Mucosa of rectum (tissue), 2 donors: ENCODE measurements around the gene CLCN4.

Experiments
- H3K27ac ChIP-seq, 2 donors: one replicate each; pipeline ENCODE4 v1.7.0; 2013; ENCODE audit warnings: inconsistent platforms in 2 of 2, low read depth in 2 of 2, low read length in 2 of 2
- H3K27me3 ChIP-seq, 2 donors: one replicate each; pipeline ENCODE4 v1.7.0; 2013; ENCODE audit warnings: low read length in 2 of 2; ENCODE audit not compliant: control insufficient read depth in 2 of 2, insufficient read depth in 2 of 2
- H3K36me3 ChIP-seq, 2 donors: one replicate each; pipeline ENCODE4 v1.7.0; 2013; ENCODE audit warnings: low read length in 2 of 2; ENCODE audit not compliant: control insufficient read depth in 2 of 2, insufficient read depth in 2 of 2
- H3K4me1 ChIP-seq, 2 donors: one replicate each; pipeline ENCODE4 v1.7.0; 2013; ENCODE audit warnings: low read length in 2 of 2, mild to moderate bottlenecking in 1 of 2; ENCODE audit not compliant: control insufficient read depth in 2 of 2, insufficient read depth in 2 of 2
- H3K4me3 ChIP-seq, 2 donors: one replicate each; pipeline ENCODE4 v1.7.0; 2013; ENCODE audit warnings: low read length in 2 of 2
- H3K9ac ChIP-seq, 2 donors: one replicate each; pipeline ENCODE4 v1.7.0; 2013; ENCODE audit warnings: low read length in 2 of 2, low read depth in 1 of 2, mild to moderate bottlenecking in 1 of 2
- H3K9me3 ChIP-seq, 2 donors: one replicate each; pipeline ENCODE4 v1.7.0; 2013; ENCODE audit warnings: low read length in 2 of 2; ENCODE audit not compliant: control insufficient read depth in 2 of 2
- donor health status: healthy.
- donor health status: Normal muscosa, but diverticular disease.

CLCN4 gene

DNA sequence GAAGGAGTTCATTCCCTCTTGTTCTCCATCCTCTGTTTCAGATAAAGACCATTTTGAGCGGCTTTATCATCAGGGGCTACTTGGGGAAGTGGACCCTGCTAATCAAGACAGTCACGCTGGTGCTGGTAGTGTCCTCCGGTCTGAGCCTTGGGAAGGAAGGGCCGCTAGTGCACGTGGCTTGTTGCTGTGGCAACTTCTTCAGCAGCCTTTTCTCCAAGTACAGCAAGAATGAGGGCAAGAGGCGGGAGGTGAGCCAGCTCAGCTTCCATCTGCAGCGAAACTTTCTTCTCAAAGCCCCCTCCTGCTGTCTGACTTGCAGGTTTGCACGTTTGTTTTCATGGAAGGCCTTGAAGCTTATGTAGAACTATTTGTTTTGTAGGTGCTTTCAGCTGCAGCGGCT lies 49.5 kb downstream of the CLCN4 start:
- Histone ChIP-seq H3K27ac (no peak overlapping the region), H3K9me3 (no peaks in the 10 kb centered on the region), H3K27me3 (peaks cover 0 to 5% of the 10 kb centered on the region in 2 donors), H3K9ac (no peak overlapping the region), H3K36me3 (no peaks in the 10 kb centered on the region), H3K4me1 (no peaks in the 10 kb centered on the region), H3K4me3 (no peak overlapping the region)

DNA sequence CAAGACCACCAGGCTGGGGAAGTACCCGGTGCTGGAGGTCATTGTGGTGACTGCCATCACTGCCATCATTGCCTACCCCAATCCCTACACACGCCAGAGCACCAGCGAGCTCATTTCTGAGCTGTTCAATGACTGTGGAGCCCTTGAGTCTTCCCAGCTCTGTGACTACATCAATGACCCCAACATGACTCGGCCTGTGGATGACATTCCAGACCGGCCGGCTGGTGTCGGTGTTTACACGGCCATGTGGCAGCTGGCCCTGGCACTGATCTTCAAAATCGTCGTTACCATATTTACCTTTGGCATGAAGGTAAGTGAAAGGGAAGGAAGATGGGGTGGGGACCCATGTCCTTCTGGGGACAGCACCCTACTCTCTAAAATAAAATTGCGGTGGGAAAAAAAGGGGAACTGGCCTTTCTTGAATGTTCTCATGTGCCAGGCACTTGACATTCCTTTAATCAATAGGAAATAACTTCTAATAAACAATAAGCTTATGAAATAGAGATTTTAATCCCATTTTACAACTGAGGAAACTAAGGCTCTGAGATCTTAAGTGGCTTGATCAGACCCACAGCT lies 51.6 kb downstream of the CLCN4 start:
- H3K27me3 ChIP-seq, result peaks cover 0 to 5% of the 10 kb centered on the region in 2 donors
- no peak overlapping the region for H3K27ac ChIP-seq
- no peaks in the 10 kb centered on the region for H3K4me1 ChIP-seq
- no peaks in the 10 kb centered on the region for H3K36me3 ChIP-seq
- H3K9ac ChIP-seq, result no peak overlapping the region
- H3K9me3 ChIP-seq, result no peaks in the 10 kb centered on the region
- no peak overlapping the region for H3K4me3 ChIP-seq

DNA sequence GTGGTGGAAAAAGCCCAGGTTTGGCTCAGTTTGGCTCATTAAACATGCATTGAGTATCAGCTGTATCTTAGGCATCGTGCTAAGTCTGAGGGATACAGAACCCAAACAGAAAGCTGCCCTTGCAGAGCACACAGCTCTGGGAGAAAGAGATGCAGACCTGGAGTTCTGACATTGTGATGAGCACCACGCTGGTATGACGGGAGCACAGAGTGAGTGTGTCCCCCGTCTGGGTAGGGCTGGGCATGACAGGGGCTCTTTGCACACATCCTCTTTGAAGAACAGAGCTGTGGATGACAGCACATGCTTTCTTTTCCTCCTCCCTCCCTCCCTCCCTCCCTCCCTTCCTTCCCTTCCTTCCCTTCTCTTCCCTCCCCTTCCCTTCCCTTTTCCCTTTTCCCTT lies 52.2 kb downstream of the CLCN4 start:
- Histone ChIP-seq H3K27me3 (peaks cover 0 to 5% of the 10 kb centered on the region in 2 donors), H3K27ac (no peak overlapping the region), H3K9ac (no peak overlapping the region), H3K4me3 (no peak overlapping the region), H3K36me3 (no peaks in the 10 kb centered on the region), H3K4me1 (no peaks in the 10 kb centered on the region), H3K9me3 (no peaks in the 10 kb centered on the region)

DNA sequence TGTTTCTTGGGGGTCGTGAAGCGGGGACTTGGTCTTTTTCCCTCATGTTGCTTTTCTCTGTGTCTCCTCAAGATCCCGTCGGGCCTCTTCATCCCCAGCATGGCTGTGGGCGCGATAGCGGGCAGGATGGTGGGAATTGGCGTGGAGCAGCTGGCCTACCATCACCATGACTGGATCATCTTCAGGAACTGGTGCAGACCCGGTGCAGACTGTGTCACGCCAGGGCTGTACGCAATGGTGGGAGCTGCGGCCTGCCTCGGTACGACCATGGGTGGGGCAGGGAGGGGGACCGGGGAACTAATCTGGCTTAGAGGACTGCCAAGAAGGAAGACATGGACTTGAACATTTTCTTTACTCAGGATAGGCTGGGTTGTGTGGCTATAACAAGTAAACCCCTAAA lies 55.6 kb downstream of the CLCN4 start:
- Histone ChIP-seq H3K4me3 (no peak overlapping the region), H3K36me3 (no peaks in the 10 kb centered on the region), H3K9ac (no peak overlapping the region), H3K27me3 (peaks cover 0 to 5% of the 10 kb centered on the region in 2 donors), H3K4me1 (no peaks in the 10 kb centered on the region), H3K9me3 (no peaks in the 10 kb centered on the region), H3K27ac (no peak overlapping the region)

DNA sequence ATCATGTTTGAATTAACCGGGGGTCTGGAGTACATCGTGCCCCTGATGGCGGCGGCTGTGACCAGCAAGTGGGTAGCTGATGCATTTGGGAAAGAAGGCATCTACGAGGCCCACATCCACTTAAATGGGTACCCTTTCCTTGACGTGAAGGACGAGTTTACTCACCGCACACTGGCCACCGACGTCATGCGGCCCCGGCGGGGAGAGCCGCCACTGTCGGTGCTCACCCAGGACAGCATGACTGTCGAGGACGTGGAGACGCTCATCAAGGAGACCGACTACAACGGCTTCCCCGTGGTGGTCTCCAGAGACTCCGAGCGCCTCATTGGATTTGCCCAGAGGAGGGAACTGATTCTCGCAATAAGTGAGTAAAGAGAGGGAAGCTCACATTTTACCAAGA lies 56.9 kb downstream of the CLCN4 start:
- Histone ChIP-seq H3K4me1 (no peaks in the 10 kb centered on the region), H3K9ac (no peak overlapping the region), H3K27me3 (peaks cover 0 to 2% of the 10 kb centered on the region in 2 donors), H3K36me3 (no peaks in the 10 kb centered on the region), H3K27ac (no peak overlapping the region), H3K4me3 (no peak overlapping the region), H3K9me3 (no peaks in the 10 kb centered on the region)

DNA sequence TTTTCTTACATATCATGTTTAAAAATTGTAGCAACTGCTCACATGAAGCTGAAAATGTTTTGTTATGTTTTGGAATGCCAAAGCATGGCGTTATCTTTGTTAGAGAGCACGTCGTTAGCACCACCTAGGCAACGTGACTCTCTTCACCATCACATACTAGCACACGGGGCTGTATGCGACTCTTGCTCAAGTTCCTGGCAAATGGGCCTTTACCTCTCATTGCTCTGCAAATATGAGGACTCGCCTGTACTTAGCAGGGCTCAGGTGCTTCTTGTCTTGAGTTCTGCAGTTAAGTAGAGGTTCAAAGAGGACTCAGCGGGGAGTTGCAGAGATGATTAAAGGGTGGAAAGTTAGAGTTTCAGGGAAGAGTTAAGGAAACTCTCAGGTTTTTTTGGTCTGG lies 59.4 kb downstream of the CLCN4 start:
- Histone ChIP-seq H3K27me3 (no peaks in the 10 kb centered on the region), H3K36me3 (no peaks in the 10 kb centered on the region), H3K4me3 (no peak overlapping the region)

DNA sequence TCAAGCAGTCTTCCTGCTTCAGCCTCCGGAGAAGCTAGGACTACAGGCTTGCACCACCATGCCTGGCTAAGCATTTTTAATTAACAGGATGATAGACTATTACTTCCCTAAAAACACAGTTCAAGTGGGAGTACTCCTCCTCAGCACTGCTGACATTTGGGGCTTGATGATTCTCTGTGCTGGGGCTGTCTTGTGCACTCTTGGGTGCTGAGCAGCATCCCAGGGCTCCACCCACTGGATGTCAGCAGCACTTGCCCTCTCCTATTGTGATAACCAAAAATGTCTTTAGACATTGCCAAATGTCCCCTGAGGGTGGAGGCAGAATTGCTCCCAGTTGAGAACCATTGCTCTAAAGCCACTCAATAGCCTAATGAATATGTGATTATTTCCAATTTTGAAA lies 60.4 kb downstream of the CLCN4 start:
- H3K27me3 ChIP-seq, result no peaks in the 10 kb centered on the region
- no peak overlapping the region for H3K4me3 ChIP-seq
- no peak overlapping the region for H3K9ac ChIP-seq
- no peaks in the 10 kb centered on the region for H3K36me3 ChIP-seq
- no peaks in the 10 kb centered on the region for H3K4me1 ChIP-seq
- no peak overlapping the region for H3K27ac ChIP-seq
- H3K9me3 ChIP-seq, result no peaks in the 10 kb centered on the region

More for the DNA sequence above, 59.4 kb downstream of the CLCN4 start:
- H3K4me1 ChIP-seq, result no peaks in the 10 kb centered on the region
- no peak overlapping the region for H3K9ac ChIP-seq
- no peaks in the 10 kb centered on the region for H3K9me3 ChIP-seq
- no peak overlapping the region for H3K27ac ChIP-seq

DNA sequence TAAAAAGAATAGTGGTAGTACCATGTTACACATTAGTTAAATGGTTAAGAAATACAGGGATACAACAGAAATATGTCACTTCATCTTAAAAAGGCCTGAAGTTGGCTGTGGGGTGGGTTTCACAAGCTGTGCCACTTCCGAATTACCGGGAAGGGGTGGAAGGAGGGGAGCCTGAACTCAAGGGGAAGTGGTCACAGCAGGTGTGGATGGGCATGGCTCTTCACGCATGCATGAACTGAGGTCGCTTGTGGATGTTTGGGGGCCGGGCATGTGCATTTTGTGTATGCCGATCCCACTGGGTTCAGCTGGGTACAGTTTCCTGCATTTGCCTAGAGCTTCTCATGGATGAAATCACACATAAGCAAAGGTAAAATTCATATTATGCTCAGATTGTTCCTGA lies 64.9 kb downstream of the CLCN4 start:
- Histone ChIP-seq H3K9me3 (no peaks in the 10 kb centered on the region), H3K4me3 (no peak overlapping the region), H3K27ac (no peak overlapping the region), H3K9ac (no peak overlapping the region), H3K36me3 (no peaks in the 10 kb centered on the region), H3K4me1 (no peaks in the 10 kb centered on the region), H3K27me3 (peaks cover 0 to 2% of the 10 kb centered on the region in 2 donors)

DNA sequence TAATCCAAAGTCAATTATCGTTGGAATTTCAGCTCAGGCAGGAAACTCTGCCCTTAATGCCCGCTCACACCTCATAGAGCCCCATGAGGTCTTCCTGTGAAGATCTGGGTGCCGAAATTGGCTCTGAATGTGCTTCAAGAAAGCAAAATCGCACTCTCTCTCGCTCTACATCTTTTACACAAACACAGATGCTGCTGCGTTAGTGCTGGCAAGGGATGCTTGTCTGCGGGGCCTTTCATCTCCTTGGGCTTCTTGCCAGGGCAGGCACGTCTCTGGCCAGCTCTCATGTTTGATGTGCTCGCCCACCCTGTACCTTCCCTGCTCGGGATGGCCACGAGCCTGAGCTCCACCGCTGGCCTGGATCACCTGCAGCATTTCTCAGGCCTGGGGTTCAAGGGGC lies 66.5 kb downstream of the CLCN4 start:
- no peaks in the 10 kb centered on the region for H3K36me3 ChIP-seq
- H3K4me1 ChIP-seq, result no peaks in the 10 kb centered on the region
- H3K4me3 ChIP-seq, result no peak overlapping the region
- H3K27me3 ChIP-seq, result peaks cover 0 to 2% of the 10 kb centered on the region in 2 donors
- H3K9me3 ChIP-seq, result no peaks in the 10 kb centered on the region
- H3K9ac ChIP-seq, result no peak overlapping the region
- no peak overlapping the region for H3K27ac ChIP-seq

DNA sequence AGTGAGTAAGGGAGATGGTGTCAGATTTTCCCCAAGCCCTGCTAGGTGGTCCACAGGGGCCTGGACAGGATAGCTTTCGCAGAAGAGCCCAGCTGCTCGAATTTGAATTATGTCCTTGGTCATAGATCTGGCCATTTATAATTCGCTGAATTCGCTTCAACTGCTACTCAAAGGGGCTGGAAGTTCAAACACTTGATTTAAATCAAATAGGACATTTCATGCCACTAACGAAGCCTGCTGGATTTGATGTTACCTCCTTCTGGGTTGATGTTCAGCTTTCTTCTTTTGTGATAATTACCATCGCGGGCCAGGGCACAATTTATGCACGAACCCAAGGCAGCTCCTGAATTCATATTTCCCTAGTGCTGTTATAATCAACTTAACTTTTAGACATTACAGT lies 67.0 kb downstream of the CLCN4 start:
- H3K4me1 ChIP-seq, result no peaks in the 10 kb centered on the region
- no peak overlapping the region for H3K27ac ChIP-seq
- H3K9me3 ChIP-seq, result no peaks in the 10 kb centered on the region
- no peaks in the 10 kb centered on the region for H3K36me3 ChIP-seq
- H3K27me3 ChIP-seq, result peaks cover 0 to 2% of the 10 kb centered on the region in 2 donors
- H3K9ac ChIP-seq, result no peak overlapping the region
- no peak overlapping the region for H3K4me3 ChIP-seq

DNA sequence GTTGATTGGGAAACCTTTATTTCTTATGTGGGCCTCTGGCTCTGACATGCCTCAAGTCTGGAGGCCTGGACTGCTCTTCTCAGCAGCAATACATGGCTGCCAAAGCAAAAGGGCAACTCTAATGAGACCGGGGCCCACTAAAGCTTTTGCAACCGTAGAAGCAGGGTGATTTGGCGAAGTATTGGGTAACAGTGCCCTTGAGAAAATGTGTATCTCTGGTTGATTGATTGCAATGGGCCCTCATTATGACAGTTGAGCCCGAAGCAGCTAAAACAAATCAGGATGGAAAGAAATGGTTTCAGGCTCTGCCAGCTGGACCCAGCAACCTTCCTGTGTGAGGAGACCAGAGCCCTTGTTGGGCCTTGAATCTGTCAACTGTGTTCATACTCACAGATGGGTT lies 73.4 kb downstream of the CLCN4 start:
- H3K9ac ChIP-seq, result no peak overlapping the region
- H3K27me3 ChIP-seq, result peaks cover 0 to 2% of the 10 kb centered on the region in 2 donors
- H3K27ac ChIP-seq, result no peak overlapping the region
- no peak overlapping the region for H3K4me3 ChIP-seq
- no peaks in the 10 kb centered on the region for H3K4me1 ChIP-seq
- H3K36me3 ChIP-seq, result no peaks in the 10 kb centered on the region
- H3K9me3 ChIP-seq, result no peaks in the 10 kb centered on the region
